ENCODE measurements around the gene TSPO.

TSPO gene

GRCh38 chr22:43162412-43163150 is 11.2 kb downstream of the TSPO start:
- POLR2A ChIA-PET: interaction anchor here (1.0 kb wide), 1 partner anchor 25 kb away, joined by 4 read pairs; the partner anchor contains the start of gene TTLL12
- no peak for DNase-seq (ENCODE audit: extremely low spot score)
- no peak for TF ChIP-seq LEF1 (IDR thresholded peaks at IDR 0.05; ENCODE audit: borderline replicate concordance)
- TF ChIP-seq, protein P1, sequence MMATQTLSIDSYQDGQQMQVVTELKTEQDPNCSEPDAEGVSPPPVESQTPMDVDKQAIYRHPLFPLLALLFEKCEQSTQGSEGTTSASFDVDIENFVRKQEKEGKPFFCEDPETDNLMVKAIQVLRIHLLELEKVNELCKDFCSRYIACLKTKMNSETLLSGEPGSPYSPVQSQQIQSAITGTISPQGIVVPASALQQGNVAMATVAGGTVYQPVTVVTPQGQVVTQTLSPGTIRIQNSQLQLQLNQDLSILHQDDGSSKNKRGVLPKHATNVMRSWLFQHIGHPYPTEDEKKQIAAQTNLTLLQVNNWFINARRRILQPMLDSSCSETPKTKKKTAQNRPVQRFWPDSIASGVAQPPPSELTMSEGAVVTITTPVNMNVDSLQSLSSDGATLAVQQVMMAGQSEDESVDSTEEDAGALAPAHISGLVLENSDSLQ (IDR thresholded peaks at IDR 0.05): no peak
- no peak for TF ChIP-seq ARNT (IDR thresholded peaks at IDR 0.05)
- TF ChIP-seq BHLHE40 (IDR thresholded peaks at IDR 0.05; ENCODE audit: borderline replicate concordance): no peak
- no peak for TF ChIP-seq CTBP1 (IDR thresholded peaks at IDR 0.05; ENCODE audit: borderline replicate concordance)
- CTCF ChIA-PET: no interaction called here

DNA sequence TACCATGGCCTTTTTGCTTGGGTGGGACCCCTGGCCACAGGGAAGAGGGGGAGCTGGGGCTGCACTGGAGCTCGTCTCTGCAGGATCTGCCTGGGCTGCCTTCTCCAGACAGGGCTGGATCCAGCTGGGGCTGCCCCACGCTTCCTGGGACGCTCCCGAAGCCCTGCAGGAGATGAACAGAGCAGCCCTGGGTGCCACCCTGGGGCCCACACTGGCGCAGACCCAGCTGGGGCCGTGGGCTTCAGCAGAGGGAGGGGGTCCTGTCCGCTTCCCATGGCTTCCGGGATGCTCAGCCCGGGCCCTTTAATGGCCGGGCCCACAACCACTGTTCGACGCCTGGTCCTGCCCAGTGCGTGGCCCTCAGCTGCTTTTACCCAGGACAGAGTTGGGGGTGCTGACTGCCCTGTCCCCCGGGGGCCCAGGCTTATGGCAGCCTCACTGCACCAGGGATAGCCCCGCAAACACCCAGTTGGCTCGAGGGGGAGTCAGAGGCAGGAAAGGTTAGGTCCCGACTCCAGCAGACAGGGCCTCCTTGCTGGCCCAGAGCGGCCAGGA is 12.0 kb downstream of the TSPO start:
- DNase-seq (ENCODE audit: extremely low spot score): no peak
- ChIA-PET POLR2A (interaction anchor here (1.0 kb wide), 1 partner anchor 24 kb away, joined by 4 read pairs; the partner anchor contains the start of gene TTLL12), CTCF (no interaction called here)
- TF ChIP-seq ARNT (IDR thresholded peaks at IDR 0.05) (no peak), HDGF (IDR thresholded peaks at IDR 0.05; ENCODE audit: borderline replicate concordance) (no peak), FOXK2 (IDR thresholded peaks at IDR 0.05) (no peak), ZNF384 (IDR thresholded peaks at IDR 0.05) (no peak), CTBP1 (IDR thresholded peaks at IDR 0.05; ENCODE audit: borderline replicate concordance) (no peak), ELF4 (IDR thresholded peaks at IDR 0.05) (no peak), SP1 (IDR thresholded peaks at IDR 0.05) (no peak), LEF1 (IDR thresholded peaks at IDR 0.05; ENCODE audit: borderline replicate concordance) (no peak), TARDBP (IDR thresholded peaks at IDR 0.05) (no peak), SUZ12 (IDR thresholded peaks at IDR 0.05) (no peak), NFRKB (IDR thresholded peaks at IDR 0.05) (no peak), FOXA1 (IDR thresholded peaks at IDR 0.05) (no peak), FOXM1 (IDR thresholded peaks at IDR 0.05; ENCODE audit: borderline replicate concordance) (no peak), L3MBTL2 (conservative IDR thresholded peaks at IDR 0.05) (no peak)
- TF ChIP-seq, protein P1 (IDR thresholded peaks at IDR 0.05): no peak

DNA sequence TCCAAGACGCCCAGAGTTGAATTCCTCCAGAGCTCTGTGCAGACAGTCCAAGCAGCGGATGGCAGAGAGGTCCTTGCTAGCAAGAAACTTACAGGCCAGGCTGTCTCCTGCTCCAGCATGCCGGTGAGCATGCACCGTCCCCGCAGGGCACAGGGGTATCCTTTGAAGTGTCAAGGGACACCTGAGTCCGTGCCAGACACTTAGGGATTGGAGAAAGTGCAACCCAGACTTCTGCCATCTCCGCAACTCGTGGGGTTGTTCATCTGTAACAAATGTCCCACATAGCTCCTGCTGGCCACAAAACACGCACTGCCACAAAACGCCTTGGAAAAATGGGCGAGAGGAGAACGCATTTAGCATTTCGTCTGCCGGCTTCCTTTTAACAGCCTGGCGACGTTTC is 13.3 kb downstream of the TSPO start:
- CTCF ChIA-PET: interaction anchor here (1.2 kb wide), 1 partner anchor 21 kb away, joined by 4 read pairs; no protein-coding TSS in a partner anchor
- DNase-seq (ENCODE audit: extremely low spot score): no peak
- POLR2A ChIA-PET: interaction anchor here (0.9 to 1.3 kb wide), 2 partner anchors 23 to 80 kb away, joined by 4 to 6 read pairs; no protein-coding TSS in a partner anchor
- TF ChIP-seq CTBP1 (IDR thresholded peaks at IDR 0.05; ENCODE audit: borderline replicate concordance) (no peak), SUZ12 (IDR thresholded peaks at IDR 0.05) (no peak), FOXK2 (IDR thresholded peaks at IDR 0.05) (no peak), BHLHE40 (IDR thresholded peaks at IDR 0.05; ENCODE audit: borderline replicate concordance) (no peak), SP1 (IDR thresholded peaks at IDR 0.05) (no peak), ARNT (IDR thresholded peaks at IDR 0.05) (no peak), FOXA1 (IDR thresholded peaks at IDR 0.05) (no peak)

DNA sequence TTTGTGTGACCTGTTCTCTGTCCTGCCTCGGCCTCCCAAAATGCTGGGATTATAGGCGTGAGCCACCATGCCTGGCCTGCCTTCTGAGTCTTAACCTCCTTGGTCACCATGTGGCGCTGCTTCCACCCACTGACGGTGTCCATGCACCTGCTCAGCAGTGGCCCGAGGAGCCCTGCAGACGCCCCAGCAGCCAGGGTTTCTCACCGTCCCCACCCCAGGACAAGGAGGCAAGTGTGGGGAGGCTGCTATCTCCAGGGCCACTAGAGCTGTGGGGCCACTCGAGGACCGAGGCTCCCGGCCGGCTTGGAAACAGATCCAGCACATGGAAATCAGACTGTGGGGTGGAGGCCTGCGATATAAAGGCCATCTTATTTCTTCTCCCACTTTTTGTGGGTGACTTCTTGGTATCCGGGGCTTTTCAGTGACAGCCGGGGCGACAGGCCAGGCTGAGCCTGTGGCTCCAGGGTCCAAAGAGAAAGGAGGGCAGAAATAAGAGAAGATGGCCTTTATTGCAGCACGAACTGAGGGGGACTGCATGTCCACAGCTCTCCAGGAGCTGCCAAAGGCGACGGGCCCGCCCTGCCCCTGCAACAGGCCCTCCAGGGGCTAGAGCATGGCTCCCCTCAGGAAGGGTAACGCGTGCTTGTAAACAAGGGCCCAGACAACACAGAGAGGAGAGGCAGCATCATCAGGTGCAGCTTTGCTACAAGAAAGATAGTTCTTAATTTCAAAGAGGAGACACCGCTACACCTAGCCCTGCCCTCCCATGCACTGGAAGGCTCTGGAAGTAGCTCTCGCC is 15.0 kb downstream of the TSPO start:
- no peak for DNase-seq (ENCODE audit: extremely low spot score)
- ChIA-PET CTCF (no interaction called here), POLR2A (interaction anchor here (1.0 kb wide), 1 partner anchor 21 kb away, joined by 5 read pairs; the partner anchor contains the start of gene TTLL12)
- TF ChIP-seq ARNT (IDR thresholded peaks at IDR 0.05) (no peak), FOXK2 (IDR thresholded peaks at IDR 0.05) (no peak), CTBP1 (IDR thresholded peaks at IDR 0.05; ENCODE audit: borderline replicate concordance) (no peak), NFRKB (IDR thresholded peaks at IDR 0.05) (no peak), BHLHE40 (IDR thresholded peaks at IDR 0.05; ENCODE audit: borderline replicate concordance) (no peak), SUZ12 (IDR thresholded peaks at IDR 0.05) (no peak), TARDBP (IDR thresholded peaks at IDR 0.05) (no peak), FOXA1 (IDR thresholded peaks at IDR 0.05) (no peak), ZNF384 (IDR thresholded peaks at IDR 0.05) (no peak), HDGF (IDR thresholded peaks at IDR 0.05; ENCODE audit: borderline replicate concordance) (no peak), FOXM1 (IDR thresholded peaks at IDR 0.05; ENCODE audit: borderline replicate concordance) (no peak), ELF4 (IDR thresholded peaks at IDR 0.05) (no peak), SP1 (IDR thresholded peaks at IDR 0.05) (no peak), LEF1 (IDR thresholded peaks at IDR 0.05; ENCODE audit: borderline replicate concordance) (no peak), L3MBTL2 (conservative IDR thresholded peaks at IDR 0.05) (no peak)
- TF ChIP-seq, protein P1 (IDR thresholded peaks at IDR 0.05): no peak

GRCh38 chr22:43167001-43167589 is 15.7 kb downstream of the TSPO start:
- TF ChIP-seq FOXA1 (IDR thresholded peaks at IDR 0.05) (no peak), ELF4 (IDR thresholded peaks at IDR 0.05) (no peak), FOXM1 (IDR thresholded peaks at IDR 0.05; ENCODE audit: borderline replicate concordance) (no peak), SUZ12 (IDR thresholded peaks at IDR 0.05) (no peak), NFRKB (IDR thresholded peaks at IDR 0.05) (no peak), ARNT (IDR thresholded peaks at IDR 0.05) (no peak), SP1 (IDR thresholded peaks at IDR 0.05) (no peak), CTBP1 (IDR thresholded peaks at IDR 0.05; ENCODE audit: borderline replicate concordance) (no peak), LEF1 (IDR thresholded peaks at IDR 0.05; ENCODE audit: borderline replicate concordance) (no peak), HDGF (IDR thresholded peaks at IDR 0.05; ENCODE audit: borderline replicate concordance) (no peak), FOXK2 (IDR thresholded peaks at IDR 0.05) (no peak), L3MBTL2 (conservative IDR thresholded peaks at IDR 0.05) (no peak), ZNF384 (IDR thresholded peaks at IDR 0.05) (no peak), TARDBP (IDR thresholded peaks at IDR 0.05) (no peak)
- ChIA-PET POLR2A (interaction anchor here (1.0 kb wide), 1 partner anchor 20 kb away, joined by 5 read pairs; the partner anchor contains the start of gene TTLL12), CTCF (no interaction called here)
- DNase-seq (ENCODE audit: extremely low spot score): no peak
